ENCODE measurements around the gene UGT1A10.

DNA sequence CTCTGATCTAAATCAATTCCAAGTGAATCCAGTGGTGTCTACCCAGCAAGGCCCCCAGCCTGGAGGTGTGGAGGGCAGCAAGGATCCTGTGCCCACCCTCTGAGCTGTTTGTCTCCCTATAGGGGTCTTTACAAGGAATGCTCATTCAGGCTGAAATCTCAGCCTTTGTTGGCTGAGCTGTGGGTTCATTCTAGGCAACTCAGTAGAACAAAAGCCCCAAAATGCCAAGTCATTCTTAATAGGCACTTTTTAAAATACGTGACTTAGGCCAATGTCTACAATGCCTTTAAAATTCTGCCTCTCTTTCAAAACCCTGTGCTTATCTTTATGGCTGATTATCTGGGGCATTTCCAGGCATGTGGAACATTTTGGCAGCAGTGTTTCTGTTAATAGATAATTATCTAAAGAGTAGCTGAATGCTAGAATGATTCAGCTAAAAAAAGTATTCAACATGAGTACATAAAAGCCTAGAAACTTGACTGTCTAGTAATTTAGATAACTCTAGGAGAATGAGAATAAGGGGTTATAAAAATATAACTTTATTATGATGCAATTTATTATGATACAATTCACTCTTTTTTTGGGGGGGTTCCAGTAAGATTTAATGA lies 63.9 kb downstream of the UGT1A10 start:
- TF ChIP-seq, protein P1, sequence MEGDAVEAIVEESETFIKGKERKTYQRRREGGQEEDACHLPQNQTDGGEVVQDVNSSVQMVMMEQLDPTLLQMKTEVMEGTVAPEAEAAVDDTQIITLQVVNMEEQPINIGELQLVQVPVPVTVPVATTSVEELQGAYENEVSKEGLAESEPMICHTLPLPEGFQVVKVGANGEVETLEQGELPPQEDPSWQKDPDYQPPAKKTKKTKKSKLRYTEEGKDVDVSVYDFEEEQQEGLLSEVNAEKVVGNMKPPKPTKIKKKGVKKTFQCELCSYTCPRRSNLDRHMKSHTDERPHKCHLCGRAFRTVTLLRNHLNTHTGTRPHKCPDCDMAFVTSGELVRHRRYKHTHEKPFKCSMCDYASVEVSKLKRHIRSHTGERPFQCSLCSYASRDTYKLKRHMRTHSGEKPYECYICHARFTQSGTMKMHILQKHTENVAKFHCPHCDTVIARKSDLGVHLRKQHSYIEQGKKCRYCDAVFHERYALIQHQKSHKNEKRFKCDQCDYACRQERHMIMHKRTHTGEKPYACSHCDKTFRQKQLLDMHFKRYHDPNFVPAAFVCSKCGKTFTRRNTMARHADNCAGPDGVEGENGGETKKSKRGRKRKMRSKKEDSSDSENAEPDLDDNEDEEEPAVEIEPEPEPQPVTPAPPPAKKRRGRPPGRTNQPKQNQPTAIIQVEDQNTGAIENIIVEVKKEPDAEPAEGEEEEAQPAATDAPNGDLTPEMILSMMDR (IDR thresholded peaks at IDR 0.05; ENCODE audit: borderline replicate concordance, extremely low read depth, low read length, poor library complexity, severe bottlenecking) = no peak
- no peak for TF ChIP-seq EZH2 (IDR thresholded peaks at IDR 0.05; ENCODE audit: borderline replicate concordance, low read depth, low read length, severe bottlenecking)
